ENCODE measurements around the gene ASB10. TPM values are rescaled to one million over a fixed set of nuclear protein-coding genes. Genes with fewer than 3 reads are reported as not detected.

Gene ASB10
- total RNA-seq, 2 experiments from 2014 or later: not detected

DNA sequence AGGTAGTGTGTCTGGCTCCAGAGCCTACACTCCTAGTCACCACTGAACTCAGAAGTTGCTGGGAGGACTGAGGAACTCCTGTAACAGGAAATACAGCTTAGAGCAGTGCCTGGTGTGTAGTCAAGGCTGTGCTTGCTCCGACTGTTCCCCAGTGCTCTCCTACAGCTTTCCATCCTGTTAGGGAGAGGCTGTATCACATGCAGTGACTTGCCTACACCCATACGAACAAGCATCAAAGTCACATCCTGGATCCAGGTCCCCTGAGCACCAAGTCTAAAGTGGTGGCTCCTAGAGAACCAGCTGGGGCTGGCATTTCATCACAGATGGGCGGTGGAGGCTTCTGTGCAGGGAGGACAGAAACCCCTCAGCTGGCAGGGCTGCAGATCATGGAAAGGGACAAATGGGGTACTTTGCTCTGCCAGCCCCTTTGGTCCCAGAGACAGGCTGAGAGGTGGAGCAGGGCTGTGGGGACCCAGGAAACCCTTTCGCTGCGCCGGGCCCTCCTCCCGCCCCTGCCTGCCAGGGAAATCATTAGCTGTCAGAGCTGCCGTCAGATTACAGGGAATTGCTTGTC lies 7.7 kb downstream of the ASB10 start:
- intact Hi-C loops (cut with micrococcal nuclease): no loop called here
- H3K27me3 Mint-ChIP-seq: peaks cover 11% of the 10 kb centered on the region

DNA sequence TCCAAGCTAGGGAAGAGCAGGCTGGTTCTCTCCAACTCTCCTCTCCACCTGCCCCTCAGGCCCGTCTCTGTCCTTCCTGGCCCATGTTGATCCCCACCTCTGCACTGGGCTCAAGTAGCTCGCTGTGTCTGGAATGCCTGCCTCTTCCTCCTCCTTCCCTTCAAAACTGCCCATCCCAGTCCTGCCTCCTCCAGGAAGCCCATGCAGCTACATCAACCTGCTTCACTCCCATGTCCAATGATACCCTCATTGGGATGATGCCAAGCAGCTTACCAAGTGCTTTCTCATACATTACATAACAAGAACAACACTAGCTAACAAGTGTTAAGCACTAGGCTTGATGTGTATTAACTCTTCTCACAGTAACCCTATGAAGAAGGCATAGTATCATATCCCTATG lies 8.2 kb downstream of the ASB10 start:
- ChIA-PET CTCF (interaction anchor here (0.8 to 1.6 kb wide), 3 partner anchors 9 to 65 kb away, joined by 3 to 7 read pairs (median 4); no protein-coding TSS in a partner anchor), POLR2A (no interaction called here)
- H3K9me3 Mint-ChIP-seq: no peaks in the 10 kb centered on the region
- intact Hi-C loops (cut with micrococcal nuclease): no loop called here
- DNase-seq: no peak
- peaks cover 11% of the 10 kb centered on the region for H3K27me3 Mint-ChIP-seq
- no peaks in the 10 kb centered on the region for H3K4me1 Mint-ChIP-seq (ENCODE audit: low read depth)
- no peak overlapping the region for H3K27ac Mint-ChIP-seq
- H3K4me3 Mint-ChIP-seq: no peak overlapping the region
- no peaks in the 10 kb centered on the region for H3K36me3 Mint-ChIP-seq

More for the DNA sequence above, 7.7 kb downstream of the ASB10 start:
- H3K9me3 Mint-ChIP-seq: no peaks in the 10 kb centered on the region
- CTCF ChIA-PET: interaction anchor here (0.8 to 1.6 kb wide), 3 partner anchors 10 to 65 kb away, joined by 3 to 7 read pairs (median 4); no protein-coding TSS in a partner anchor
- POLR2A ChIA-PET: no interaction called here
- H3K36me3 Mint-ChIP-seq: no peaks in the 10 kb centered on the region
- no peak overlapping the region for H3K4me3 Mint-ChIP-seq
- DNase-seq: no peak
- no peak overlapping the region for H3K27ac Mint-ChIP-seq
- H3K4me1 Mint-ChIP-seq (ENCODE audit: low read depth): no peaks in the 10 kb centered on the region

- POLR2A ChIA-PET: no interaction called here
- Mint-ChIP-seq H3K27me3 (peaks cover 16% of the 10 kb centered on the region), H3K9me3 (no peaks in the 10 kb centered on the region), H3K4me1 (ENCODE audit: low read depth) (no peaks in the 10 kb centered on the region), H3K27ac (no peak overlapping the region), H3K4me3 (no peak overlapping the region), H3K36me3 (no peaks in the 10 kb centered on the region)
- CTCF ChIA-PET: interaction anchor here (1.6 kb wide), 1 partner anchor 9 kb away, joined by 7 read pairs; no protein-coding TSS in a partner anchor
- no peak for DNase-seq
- intact Hi-C loops (cut with micrococcal nuclease): no loop called here
Measured at GRCh38 chr7:151178236-151178635, 8.8 kb downstream of the ASB10 start.

DNA sequence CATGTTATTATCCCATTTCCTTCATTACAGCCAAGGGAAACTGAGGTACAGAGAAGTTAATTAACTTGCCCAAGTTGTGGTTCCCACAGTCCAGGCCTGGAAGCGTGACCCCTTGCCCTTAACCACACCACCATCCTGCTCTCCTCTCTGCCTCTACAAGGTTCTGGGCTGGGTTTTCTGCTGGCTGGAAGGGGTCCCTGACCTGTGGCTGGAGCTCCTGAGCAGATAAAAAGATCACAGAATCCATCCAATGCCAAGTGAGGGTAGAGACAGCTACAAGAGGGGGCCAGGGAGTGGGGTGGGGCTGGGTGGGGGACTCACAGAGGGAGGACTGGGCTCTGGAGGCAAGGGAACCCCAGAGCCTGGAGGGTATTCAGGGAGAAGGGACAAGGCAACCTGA lies 9.7 kb downstream of the ASB10 start:
- peaks cover 22% of the 10 kb centered on the region for H3K27me3 Mint-ChIP-seq
- intact Hi-C loops (cut with micrococcal nuclease): no loop called here
- no peaks in the 10 kb centered on the region for H3K36me3 Mint-ChIP-seq
- H3K27ac Mint-ChIP-seq: no peak overlapping the region
- H3K9me3 Mint-ChIP-seq: no peaks in the 10 kb centered on the region
- H3K4me3 Mint-ChIP-seq: no peak overlapping the region
- peaks cover 5% of the 10 kb centered on the region for H3K4me1 Mint-ChIP-seq (ENCODE audit: low read depth)
- no peak for DNase-seq
- ChIA-PET POLR2A (no interaction called here), CTCF (interaction anchor here (1.3 to 1.6 kb wide), 2 partner anchors 11 to 215 kb away, joined by 3 to 6 read pairs; no protein-coding TSS in a partner anchor)

DNA sequence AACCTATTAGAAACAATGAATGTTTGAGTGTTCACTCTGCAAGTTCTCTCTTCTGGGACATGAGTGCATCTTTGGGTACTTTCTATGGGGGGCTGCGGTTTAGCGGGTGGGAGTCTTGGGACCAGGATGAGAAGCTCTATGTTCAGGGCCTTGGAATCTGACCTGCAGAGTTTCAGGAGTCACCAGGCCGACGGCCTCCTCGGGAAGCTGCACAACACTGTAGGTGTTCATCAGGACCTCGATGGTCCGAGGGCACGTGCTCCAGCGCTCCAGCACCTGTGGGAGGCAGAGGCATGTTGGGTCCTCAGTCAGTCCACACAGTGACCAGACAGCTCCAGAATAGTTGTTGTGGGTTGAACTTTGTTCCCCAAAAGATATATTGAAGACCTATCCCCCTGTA lies 10.6 kb downstream of the ASB10 start:
- Mint-ChIP-seq H3K36me3 (no peaks in the 10 kb centered on the region), H3K27ac (no peak overlapping the region), H3K27me3 (peaks cover 23% of the 10 kb centered on the region), H3K4me3 (no peak overlapping the region), H3K9me3 (no peaks in the 10 kb centered on the region), H3K4me1 (ENCODE audit: low read depth) (peaks cover 5% of the 10 kb centered on the region)
- no peak for DNase-seq
- intact Hi-C loops (cut with micrococcal nuclease): no loop called here
- ChIA-PET CTCF (interaction anchor here (1.3 to 1.6 kb wide), 2 partner anchors 10 to 214 kb away, joined by 3 to 6 read pairs; no protein-coding TSS in a partner anchor), POLR2A (no interaction called here)

DNA sequence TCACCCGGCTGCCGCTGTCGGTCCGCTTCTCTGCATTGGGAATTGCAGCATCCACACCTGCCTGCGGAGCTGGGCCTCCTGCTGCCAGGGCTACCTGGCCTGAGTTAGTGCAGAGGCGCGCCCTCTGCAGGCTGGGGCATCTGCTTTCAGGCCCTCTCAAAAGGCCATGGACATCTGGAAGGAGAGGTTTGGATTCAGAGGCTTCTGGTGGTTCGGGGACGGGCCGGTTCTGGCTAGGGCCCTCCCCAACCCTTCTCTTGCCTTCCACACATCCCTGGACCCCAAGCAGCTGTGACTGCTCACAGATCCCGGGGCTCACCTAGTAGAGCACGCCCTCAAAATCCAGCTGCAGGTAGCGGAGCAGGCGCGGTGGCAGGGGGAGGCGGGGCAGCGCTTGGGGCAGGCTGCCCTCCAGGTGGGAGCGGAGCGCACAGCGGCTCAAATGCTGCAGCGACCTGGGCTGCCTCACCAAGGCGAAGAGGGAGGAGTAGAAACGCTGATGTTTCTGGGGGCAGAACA lies 11.2 kb downstream of the ASB10 start:
- intact Hi-C loops (cut with micrococcal nuclease): no loop called here
- POLR2A ChIA-PET: no interaction called here
- Mint-ChIP-seq H3K27ac (no peak overlapping the region), H3K4me3 (no peak overlapping the region), H3K36me3 (no peaks in the 10 kb centered on the region), H3K4me1 (ENCODE audit: low read depth) (peaks cover 5% of the 10 kb centered on the region), H3K27me3 (peaks cover 27% of the 10 kb centered on the region), H3K9me3 (no peaks in the 10 kb centered on the region)
- CTCF ChIA-PET: interaction anchor here (1.6 kb wide), 1 partner anchor 9 kb away, joined by 6 read pairs; no protein-coding TSS in a partner anchor
- DNase-seq: no peak

GRCh38 chr7:151175047-151175792 lies 11.8 kb downstream of the ASB10 start:
- CTCF ChIA-PET: interaction anchor here (2.8 kb wide), 1 partner anchor 51 kb away, joined by 10 read pairs; no protein-coding TSS in a partner anchor
- peaks cover 5% of the 10 kb centered on the region for H3K4me1 Mint-ChIP-seq (ENCODE audit: low read depth)

GRCh38 chr7:151174246-151175046 lies 12.6 kb downstream of the ASB10 start:
- DNase-seq: peak; percentile 27
- H3K27me3 Mint-ChIP-seq: peaks cover 34% of the 10 kb centered on the region
- ChIA-PET POLR2A (no interaction called here), CTCF (interaction anchor here (2.8 kb wide), 1 partner anchor 51 kb away, joined by 10 read pairs; no protein-coding TSS in a partner anchor)
- H3K36me3 Mint-ChIP-seq: no peaks in the 10 kb centered on the region
- no peaks in the 10 kb centered on the region for H3K9me3 Mint-ChIP-seq
- H3K27ac Mint-ChIP-seq: no peak overlapping the region
- no peak overlapping the region for H3K4me3 Mint-ChIP-seq
- intact Hi-C loops (cut with micrococcal nuclease): no loop called here
- H3K4me1 Mint-ChIP-seq (ENCODE audit: low read depth): peaks cover 5% of the 10 kb centered on the region

More at GRCh38 chr7:151175047-151175792, 11.8 kb downstream of the ASB10 start:
- POLR2A ChIA-PET: no interaction called here
- H3K9me3 Mint-ChIP-seq: no peaks in the 10 kb centered on the region
- H3K4me3 Mint-ChIP-seq: no peak overlapping the region
- peaks cover 27% of the 10 kb centered on the region for H3K27me3 Mint-ChIP-seq
- H3K36me3 Mint-ChIP-seq: no peaks in the 10 kb centered on the region
- DNase-seq: no peak
- intact Hi-C loops (cut with micrococcal nuclease): no loop called here
- H3K27ac Mint-ChIP-seq: no peak overlapping the region

DNA sequence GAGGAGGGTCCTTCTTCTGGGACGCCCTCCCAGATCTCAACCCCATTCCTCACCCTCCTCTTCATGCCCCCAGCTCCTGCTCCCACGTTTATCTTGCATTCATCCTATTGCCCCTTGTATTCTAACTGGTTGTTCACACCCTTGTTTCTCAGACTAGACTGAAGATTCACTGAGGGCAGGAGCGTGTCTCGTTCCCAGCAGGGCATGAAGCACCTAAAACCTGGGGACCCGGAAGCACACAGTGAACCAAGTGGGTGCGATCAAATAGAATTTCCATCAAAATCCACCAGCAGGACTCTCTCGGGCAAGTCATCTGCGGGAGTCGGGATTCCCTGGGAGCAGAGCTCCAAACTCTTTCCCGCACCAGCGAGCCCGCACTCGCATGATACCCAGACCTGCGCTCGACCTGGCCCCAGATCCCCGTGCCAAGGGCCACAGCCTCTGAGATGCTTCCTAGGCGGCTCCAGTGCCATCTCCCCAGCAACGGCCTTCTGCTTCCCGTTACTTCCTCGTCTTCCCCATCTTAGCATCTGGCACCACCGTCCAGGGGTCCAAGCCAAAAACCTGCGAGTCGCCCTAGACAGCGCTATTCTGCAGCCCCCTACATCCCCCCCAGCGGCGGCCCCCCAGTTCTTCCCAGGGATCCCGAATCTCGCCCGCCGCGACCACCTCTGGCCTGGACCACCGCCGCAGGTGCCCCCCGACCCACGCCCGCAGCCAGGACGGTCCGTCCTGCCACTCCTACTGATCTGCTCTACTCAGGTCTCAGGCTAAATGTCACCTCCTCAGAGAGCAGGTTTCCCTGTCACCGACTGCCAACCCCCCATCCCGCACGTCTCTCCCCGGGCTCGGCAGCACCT lies 13.4 kb downstream of the ASB10 start:
- no peak for DNase-seq
- ChIA-PET POLR2A (no interaction called here), CTCF (interaction anchor here (1.3 to 2.8 kb wide), 2 partner anchors 50 to 142 kb away, joined by 3 to 10 read pairs; no protein-coding TSS in a partner anchor)
- peaks cover 6% of the 10 kb centered on the region for H3K4me1 Mint-ChIP-seq (ENCODE audit: low read depth)
- H3K36me3 Mint-ChIP-seq: no peaks in the 10 kb centered on the region
- H3K4me3 Mint-ChIP-seq: no peak overlapping the region
- no peaks in the 10 kb centered on the region for H3K9me3 Mint-ChIP-seq
- intact Hi-C loops (cut with micrococcal nuclease): loop anchor here (2.0 kb wide), 2 partner anchors 59 to 129 kb away; partner anchors contain the start of gene CHPF2
- H3K27me3 Mint-ChIP-seq: peaks cover 40% of the 10 kb centered on the region
- no peak overlapping the region for H3K27ac Mint-ChIP-seq

GRCh38 chr7:151172273-151173141 lies 14.5 kb downstream of the ASB10 start:
- CTCF ChIA-PET: interaction anchor here (0.6 to 2.8 kb wide), 11 partner anchors 10 to 144 kb away, joined by 3 to 10 read pairs (median 4); no protein-coding TSS in a partner anchor
- no peaks in the 10 kb centered on the region for H3K9me3 Mint-ChIP-seq
- peaks cover 9% of the 10 kb centered on the region for H3K4me1 Mint-ChIP-seq (ENCODE audit: low read depth)
- H3K36me3 Mint-ChIP-seq: no peaks in the 10 kb centered on the region
- H3K27me3 Mint-ChIP-seq: peaks cover 44% of the 10 kb centered on the region
- no peak overlapping the region for H3K27ac Mint-ChIP-seq
- peak; percentile 85 for DNase-seq
- POLR2A ChIA-PET: no interaction called here
- intact Hi-C loops (cut with micrococcal nuclease): loop anchor here (1.0 to 2.0 kb wide), 4 partner anchors 48 to 130 kb away; partner anchors contain the start of gene CHPF2
- H3K4me3 Mint-ChIP-seq: no peak overlapping the region

Data from activated CD4-positive, alpha-beta memory T cell treated with anti-CD3 and anti-CD28 coated beads for 36 hours (primary cell).